Vagina (tissue), 2 donors: ENCODE measurements around the gene CEMIP. TPM values are rescaled to one million over a fixed set of nuclear protein-coding genes. Genes with fewer than 3 reads are reported as not detected.

Experiments used
- DNase-seq, 2 donors: peaks; one replicate each; pipeline ENCODE4 v3.0.0-alpha.2; 2017; ENCODE audit errors: extremely low spot score in 2 of 2
- H3K27ac ChIP-seq: fragments of 200-600 bp; sonication (generic); one replicate; pipeline ENCODE4 v1.5.1; 2019
- H3K27me3 ChIP-seq: fragments of 200-600 bp; sonication (generic); one replicate; pipeline ENCODE4 v1.5.1; 2019
- H3K36me3 ChIP-seq, 2 donors: fragments of 200-600 bp; sonication (generic); one replicate each; pipeline ENCODE4 v1.5.1; 2017 to 2019
- H3K4me1 ChIP-seq: fragments of 200-600 bp; sonication (generic); one replicate; pipeline ENCODE4 v1.5.1; 2019
- H3K4me3 ChIP-seq, 2 donors: fragments of 200-600 bp; sonication (generic); 1 replicate in 1 of 2; 2 replicates in 1 of 2; pipeline ENCODE4 v1.5.1; 2016 to 2019
- H3K9me3 ChIP-seq: fragments of 200-600 bp; sonication (generic); one replicate; pipeline ENCODE4 v1.5.1; 2019
- POLR2A ChIP-seq, 2 donors: fragments of 450-650 bp; IDR thresholded peaks; one replicate each; pipeline ENCODE4 v1.6.1; 2017; ENCODE audit warnings: antibody characterized with exemption in 2 of 2, mild to moderate bottlenecking in 2 of 2, moderate library complexity in 2 of 2
- POLR2AphosphoS5 ChIP-seq, 2 donors: sonication (generic); formaldehyde crosslinking; IDR thresholded peaks; one replicate each; pipeline ENCODE4 v1.9.0; 2017; ENCODE audit warnings: antibody characterized with exemption in 2 of 2, mild to moderate bottlenecking in 2 of 2, low read depth in 1 of 2; ENCODE audit not compliant: insufficient read depth in 1 of 2
- intact Hi-C: fragments of 100-400 bp; cut with DNase I; formaldehyde crosslinking; loops from one replicate; pipeline ENCODE4 v1.15.1; 2023
- total RNA-seq: library from RNA; depleted of rRNA; stranded (reverse); fragments of >200 nt; gene quantifications from one replicate; pipeline ENCODE4 v1.2.3, GENCODE V29; 2016
- TF ChIP-seq, protein P1 (sequence below), 3 experiments: fragments of 450-650 bp in 2 of 3; fragments of 200-600 bp in 1 of 3; sonication (generic) in 1 of 3; IDR thresholded peaks; one replicate each; pipeline ENCODE4 v1.5.1; 2017 to 2019; ENCODE audit warnings: antibody characterized with exemption in 3 of 3, mild to moderate bottlenecking in 2 of 3, moderate library complexity in 2 of 3

CEMIP gene, protein sequence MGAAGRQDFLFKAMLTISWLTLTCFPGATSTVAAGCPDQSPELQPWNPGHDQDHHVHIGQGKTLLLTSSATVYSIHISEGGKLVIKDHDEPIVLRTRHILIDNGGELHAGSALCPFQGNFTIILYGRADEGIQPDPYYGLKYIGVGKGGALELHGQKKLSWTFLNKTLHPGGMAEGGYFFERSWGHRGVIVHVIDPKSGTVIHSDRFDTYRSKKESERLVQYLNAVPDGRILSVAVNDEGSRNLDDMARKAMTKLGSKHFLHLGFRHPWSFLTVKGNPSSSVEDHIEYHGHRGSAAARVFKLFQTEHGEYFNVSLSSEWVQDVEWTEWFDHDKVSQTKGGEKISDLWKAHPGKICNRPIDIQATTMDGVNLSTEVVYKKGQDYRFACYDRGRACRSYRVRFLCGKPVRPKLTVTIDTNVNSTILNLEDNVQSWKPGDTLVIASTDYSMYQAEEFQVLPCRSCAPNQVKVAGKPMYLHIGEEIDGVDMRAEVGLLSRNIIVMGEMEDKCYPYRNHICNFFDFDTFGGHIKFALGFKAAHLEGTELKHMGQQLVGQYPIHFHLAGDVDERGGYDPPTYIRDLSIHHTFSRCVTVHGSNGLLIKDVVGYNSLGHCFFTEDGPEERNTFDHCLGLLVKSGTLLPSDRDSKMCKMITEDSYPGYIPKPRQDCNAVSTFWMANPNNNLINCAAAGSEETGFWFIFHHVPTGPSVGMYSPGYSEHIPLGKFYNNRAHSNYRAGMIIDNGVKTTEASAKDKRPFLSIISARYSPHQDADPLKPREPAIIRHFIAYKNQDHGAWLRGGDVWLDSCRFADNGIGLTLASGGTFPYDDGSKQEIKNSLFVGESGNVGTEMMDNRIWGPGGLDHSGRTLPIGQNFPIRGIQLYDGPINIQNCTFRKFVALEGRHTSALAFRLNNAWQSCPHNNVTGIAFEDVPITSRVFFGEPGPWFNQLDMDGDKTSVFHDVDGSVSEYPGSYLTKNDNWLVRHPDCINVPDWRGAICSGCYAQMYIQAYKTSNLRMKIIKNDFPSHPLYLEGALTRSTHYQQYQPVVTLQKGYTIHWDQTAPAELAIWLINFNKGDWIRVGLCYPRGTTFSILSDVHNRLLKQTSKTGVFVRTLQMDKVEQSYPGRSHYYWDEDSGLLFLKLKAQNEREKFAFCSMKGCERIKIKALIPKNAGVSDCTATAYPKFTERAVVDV (N-terminal part only)
- total RNA-seq = 0.74 TPM

DNA sequence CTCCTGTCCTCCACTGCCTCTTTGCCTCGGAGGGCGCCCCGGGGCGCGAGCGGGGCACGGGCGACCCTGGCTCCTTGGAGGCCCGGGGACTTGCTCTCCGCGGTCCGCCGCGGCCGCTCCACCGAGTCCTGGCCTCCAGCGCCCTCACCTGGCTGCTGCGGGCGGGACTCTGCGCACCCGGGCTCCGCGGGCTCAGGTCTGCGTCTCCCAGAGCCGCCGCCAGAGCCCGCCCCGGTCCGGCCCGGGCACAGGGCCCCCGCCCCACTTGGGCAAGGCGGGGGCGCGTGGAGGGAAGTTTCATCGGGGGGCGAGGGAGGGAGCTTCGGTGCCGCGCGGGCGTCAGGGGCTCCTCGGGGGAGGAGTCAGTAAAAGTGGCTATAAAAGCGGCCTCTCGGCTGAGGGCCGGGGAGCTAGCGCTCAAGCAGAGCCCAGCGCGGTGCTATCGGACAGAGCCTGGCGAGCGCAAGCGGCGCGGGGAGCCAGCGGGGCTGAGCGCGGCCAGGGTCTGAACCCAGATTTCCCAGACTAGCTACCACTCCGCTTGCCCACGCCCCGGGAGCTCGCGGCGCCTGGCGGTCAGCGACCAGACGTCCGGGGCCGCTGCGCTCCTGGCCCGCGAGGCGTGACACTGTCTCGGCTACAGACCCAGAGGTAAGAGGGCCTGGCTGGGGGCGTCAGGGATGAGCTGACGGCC lies at the start of gene CEMIP:
CEMIP (plus strand) TSS at position 407 of the 694 bp plus-strand sequence. CDS start 94,510 bp downstream, outside the sequence.
- intact Hi-C loops = loop anchor here (5.0 to 10.0 kb wide), 2 partner anchors 212 to 324 kb away; no protein-coding TSS in a partner anchor
- no peaks in the 10 kb centered on the region for H3K27me3 ChIP-seq
- TF ChIP-seq POLR2AphosphoS5 (IDR thresholded peaks at IDR 0.05; ENCODE audit: insufficient read depth in 1 of 2, low read depth in 1 of 2) = peak in 1 of 2 donors; percentile 58
- TF ChIP-seq POLR2A (IDR thresholded peaks at IDR 0.05) = no peak
- TF ChIP-seq, protein P1, sequence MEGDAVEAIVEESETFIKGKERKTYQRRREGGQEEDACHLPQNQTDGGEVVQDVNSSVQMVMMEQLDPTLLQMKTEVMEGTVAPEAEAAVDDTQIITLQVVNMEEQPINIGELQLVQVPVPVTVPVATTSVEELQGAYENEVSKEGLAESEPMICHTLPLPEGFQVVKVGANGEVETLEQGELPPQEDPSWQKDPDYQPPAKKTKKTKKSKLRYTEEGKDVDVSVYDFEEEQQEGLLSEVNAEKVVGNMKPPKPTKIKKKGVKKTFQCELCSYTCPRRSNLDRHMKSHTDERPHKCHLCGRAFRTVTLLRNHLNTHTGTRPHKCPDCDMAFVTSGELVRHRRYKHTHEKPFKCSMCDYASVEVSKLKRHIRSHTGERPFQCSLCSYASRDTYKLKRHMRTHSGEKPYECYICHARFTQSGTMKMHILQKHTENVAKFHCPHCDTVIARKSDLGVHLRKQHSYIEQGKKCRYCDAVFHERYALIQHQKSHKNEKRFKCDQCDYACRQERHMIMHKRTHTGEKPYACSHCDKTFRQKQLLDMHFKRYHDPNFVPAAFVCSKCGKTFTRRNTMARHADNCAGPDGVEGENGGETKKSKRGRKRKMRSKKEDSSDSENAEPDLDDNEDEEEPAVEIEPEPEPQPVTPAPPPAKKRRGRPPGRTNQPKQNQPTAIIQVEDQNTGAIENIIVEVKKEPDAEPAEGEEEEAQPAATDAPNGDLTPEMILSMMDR (IDR thresholded peaks at IDR 0.05) = peak; percentile 72 to 92 (median 86)
- no peaks in the 10 kb centered on the region for H3K36me3 ChIP-seq
- DNase-seq = no peak
- no peak within 1 kb of the TSS for H3K27ac ChIP-seq
- peak within 1 kb of the TSS; percentile 46 to 49 for H3K4me3 ChIP-seq
- H3K9me3 ChIP-seq = no peaks in the 10 kb centered on the region
- H3K4me1 ChIP-seq = peaks cover 36% of the 10 kb centered on the region

DNA sequence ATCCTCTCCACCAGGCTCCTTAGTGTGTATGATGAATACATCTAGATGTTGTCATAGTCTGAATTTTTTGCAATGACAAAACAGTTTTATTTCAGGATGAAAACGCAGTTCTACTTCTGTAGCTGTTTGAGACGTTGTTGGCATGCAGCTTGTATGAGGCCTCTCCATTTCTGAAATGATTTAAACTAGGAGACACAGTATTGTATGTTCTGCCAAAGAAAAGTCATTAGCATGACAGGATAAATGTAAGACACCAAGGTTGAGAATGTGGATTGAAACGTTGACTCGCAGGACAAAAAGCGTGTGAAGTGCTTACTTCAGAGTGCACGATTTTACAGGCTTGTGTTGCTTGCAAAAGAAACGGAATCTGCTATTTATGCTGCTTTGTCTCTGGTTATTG lies 48.8 kb upstream of the CEMIP start:
- TF ChIP-seq, protein P1 (IDR thresholded peaks at IDR 0.05) = no peak
- TF ChIP-seq POLR2A (IDR thresholded peaks at IDR 0.05) (no peak), POLR2AphosphoS5 (IDR thresholded peaks at IDR 0.05; ENCODE audit: insufficient read depth in 1 of 2, low read depth in 1 of 2) (no peak)
- Histone ChIP-seq H3K36me3 (no peaks in the 10 kb centered on the region), H3K4me3 (no peak overlapping the region), H3K27ac (no peak overlapping the region), H3K27me3 (no peaks in the 10 kb centered on the region), H3K9me3 (no peaks in the 10 kb centered on the region), H3K4me1 (peaks cover 9% of the 10 kb centered on the region)
- intact Hi-C loops = no loop called here
- DNase-seq = no peak

DNA sequence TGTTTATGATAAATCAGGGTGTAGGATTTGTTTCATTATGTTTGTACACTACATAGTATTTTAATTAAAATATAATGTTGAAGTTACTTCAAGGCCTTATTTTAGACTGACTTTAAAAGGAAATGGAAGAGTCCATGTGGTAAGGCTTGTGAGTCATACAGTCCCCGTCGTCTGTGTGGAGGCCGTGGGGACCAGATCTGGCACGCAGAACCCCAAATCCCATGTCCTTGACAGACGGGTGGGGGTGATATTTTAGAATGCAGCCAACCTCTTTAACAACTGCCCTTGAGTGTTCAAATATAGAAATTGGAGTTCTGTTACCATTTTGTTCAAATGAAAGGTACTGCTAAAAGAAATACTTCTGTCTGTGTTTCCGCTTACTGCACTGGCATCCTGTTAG lies 48.2 kb upstream of the CEMIP start:
- no peaks in the 10 kb centered on the region for H3K36me3 ChIP-seq
- no peak for DNase-seq
- H3K4me1 ChIP-seq = peaks cover 9% of the 10 kb centered on the region
- H3K27me3 ChIP-seq = no peaks in the 10 kb centered on the region
- H3K27ac ChIP-seq = no peak overlapping the region
- TF ChIP-seq POLR2AphosphoS5 (IDR thresholded peaks at IDR 0.05; ENCODE audit: insufficient read depth in 1 of 2, low read depth in 1 of 2) (no peak), POLR2A (IDR thresholded peaks at IDR 0.05) (no peak)
- TF ChIP-seq, protein P1 (IDR thresholded peaks at IDR 0.05) = no peak
- H3K4me3 ChIP-seq = no peak overlapping the region
- intact Hi-C loops = no loop called here
- no peaks in the 10 kb centered on the region for H3K9me3 ChIP-seq

DNA sequence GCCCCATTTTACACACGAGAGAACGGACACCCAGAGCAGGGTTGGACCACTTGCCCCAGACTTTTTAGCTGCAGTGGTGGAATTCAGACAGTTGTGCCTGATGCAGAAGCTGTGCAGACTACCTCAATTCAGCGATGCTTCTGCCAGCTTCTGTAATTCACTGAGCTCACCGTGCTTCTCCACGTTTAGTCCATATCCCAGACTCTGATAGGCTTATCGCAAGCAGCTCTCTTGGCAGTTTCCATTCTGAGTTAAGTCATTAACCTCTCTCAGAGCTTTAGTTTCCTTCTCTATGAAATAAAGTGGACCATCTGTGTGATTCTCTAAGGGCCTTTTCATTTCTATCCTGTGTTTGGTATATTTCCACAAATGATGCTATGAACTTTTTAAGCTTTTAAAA lies 47.0 kb upstream of the CEMIP start:
- no peak for DNase-seq
- TF ChIP-seq POLR2A (IDR thresholded peaks at IDR 0.05) (no peak), POLR2AphosphoS5 (IDR thresholded peaks at IDR 0.05; ENCODE audit: insufficient read depth in 1 of 2, low read depth in 1 of 2) (no peak)
- TF ChIP-seq, protein P1 (IDR thresholded peaks at IDR 0.05) = no peak
- H3K4me1 ChIP-seq = peaks cover 9% of the 10 kb centered on the region
- H3K27ac ChIP-seq = no peak overlapping the region
- H3K9me3 ChIP-seq = no peaks in the 10 kb centered on the region
- H3K4me3 ChIP-seq = no peak overlapping the region
- intact Hi-C loops = no loop called here
- H3K27me3 ChIP-seq = no peaks in the 10 kb centered on the region
- H3K36me3 ChIP-seq = no peaks in the 10 kb centered on the region
